Activated CD8-positive, alpha-beta T cell treated with anti-CD3 and anti-CD28 coated beads for 36 hours (primary cell): ENCODE results near the gene C2orf72. TPM values are rescaled to one million over a fixed set of nuclear protein-coding genes. Genes with fewer than 3 reads are reported as not detected.
"Not testable (repeated sequence)": the region's sequence is repeated elsewhere in the genome, so short reads cannot be mapped to it uniquely, and the experiment has no call there.

ENCODE experiments used
- ATAC-seq: fragments of 200-7000 bp; cut with Tn5 transposase; one replicate; pipeline ENCODE4 v1.10.0; 2021; ENCODE audit warnings: mild to moderate bottlenecking, moderate library complexity
- CTCF ChIA-PET: fragments of 350-600 bp; sonication (Branson Sonifier 250); formaldehyde crosslinking; loops from one replicate; lab custom pipeline; 2021; ENCODE audit warnings: antibody characterized with exemption; lab: Charles Lee
- POLR2A ChIA-PET: fragments of 350-600 bp; sonication (Branson Sonifier 250); formaldehyde crosslinking; loops from one replicate; lab custom pipeline; 2021; ENCODE audit warnings: antibody characterized with exemption; lab: Charles Lee
- DNase-seq: peaks from one replicate; pipeline ENCODE4 v3.0.0-alpha.2; 2020
- H3K27ac Mint-ChIP-seq: one replicate; pipeline ENCODE4 v1.8.0; 2021; ENCODE audit warnings: mild to moderate bottlenecking, mixed read lengths
- H3K27me3 Mint-ChIP-seq: one replicate; pipeline ENCODE4 v1.8.0; 2021; ENCODE audit warnings: mixed read lengths
- H3K36me3 Mint-ChIP-seq: one replicate; pipeline ENCODE4 v1.8.0; 2021; ENCODE audit warnings: low read depth, mixed read lengths
- H3K4me1 Mint-ChIP-seq: one replicate; pipeline ENCODE4 v1.8.0; 2021; ENCODE audit warnings: low read depth, mixed read lengths
- H3K4me3 Mint-ChIP-seq: one replicate; pipeline ENCODE4 v1.8.0; 2021; ENCODE audit warnings: mild to moderate bottlenecking, moderate library complexity, mixed read lengths
- H3K9me3 Mint-ChIP-seq: one replicate; pipeline ENCODE4 v1.8.0; 2021; ENCODE audit warnings: mixed read lengths
- CTCF ChIP-seq: fragments of 200-600 bp; IDR thresholded peaks from one replicate; pipeline ENCODE4 v1.8.0; 2022; ENCODE audit warnings: antibody characterized with exemption, mild to moderate bottlenecking
- intact Hi-C: fragments of 100-400 bp; cut with micrococcal nuclease; formaldehyde crosslinking; loops from one replicate; pipeline ENCODE4 v1.10.0; 2022
- total RNA-seq, 2 experiments: library from RNA; stranded (reverse); gene quantifications; one replicate each; pipeline ENCODE4 v1.2.3, GENCODE V29; 2021

C2orf72 gene
- total RNA-seq, 2 experiments from 2014 or later, result 2.6 to 5.1 TPM

- no peak for TF ChIP-seq CTCF
- ATAC-seq, result no peak
- H3K4me1 Mint-ChIP-seq, result no peaks in the 10 kb centered on the region
- DNase-seq, result no peak
- H3K27ac Mint-ChIP-seq, result no peak overlapping the region
- no peak overlapping the region for H3K4me3 Mint-ChIP-seq
- CTCF ChIA-PET, result interaction anchor here (0.9 to 2.0 kb wide), 6 partner anchors 10 to 192 kb away, joined by 4 to 9 read pairs (median 6); no protein-coding TSS in a partner anchor
- H3K9me3 Mint-ChIP-seq, result no peaks in the 10 kb centered on the region
- no peaks in the 10 kb centered on the region for H3K36me3 Mint-ChIP-seq
- H3K27me3 Mint-ChIP-seq, result peaks cover 8% of the 10 kb centered on the region
- POLR2A ChIA-PET, result interaction anchor here (0.9 to 2.0 kb wide), 2 partner anchors 8 to 29 kb away, joined by 4 read pairs; no protein-coding TSS in a partner anchor
- intact Hi-C loops, result no loop called here
These were observed 20.6 kb upstream of the C2orf72 start for GRCh38 chr2:231016566-231017230.

GRCh38 chr2:231017231-231017598 lies 20.1 kb upstream of the C2orf72 start:
- intact Hi-C loops, result no loop called here
- Mint-ChIP-seq H3K4me1 (no peaks in the 10 kb centered on the region), H3K4me3 (no peak overlapping the region), H3K27ac (no peak overlapping the region), H3K9me3 (no peaks in the 10 kb centered on the region), H3K27me3 (peaks cover 8% of the 10 kb centered on the region), H3K36me3 (no peaks in the 10 kb centered on the region)
- DNase-seq (peak; percentile 26), ATAC-seq (peak; percentile 24)
- CTCF ChIA-PET, result interaction anchor here (1.3 to 1.9 kb wide), 4 partner anchors 30 to 193 kb away, joined by 4 to 9 read pairs (median 6); no protein-coding TSS in a partner anchor
- no peak for TF ChIP-seq CTCF
- POLR2A ChIA-PET, result interaction anchor here (0.8 to 2.0 kb wide), 3 partner anchors 9 to 399 kb away, joined by 3 to 4 read pairs (median 4); no protein-coding TSS in a partner anchor

DNA sequence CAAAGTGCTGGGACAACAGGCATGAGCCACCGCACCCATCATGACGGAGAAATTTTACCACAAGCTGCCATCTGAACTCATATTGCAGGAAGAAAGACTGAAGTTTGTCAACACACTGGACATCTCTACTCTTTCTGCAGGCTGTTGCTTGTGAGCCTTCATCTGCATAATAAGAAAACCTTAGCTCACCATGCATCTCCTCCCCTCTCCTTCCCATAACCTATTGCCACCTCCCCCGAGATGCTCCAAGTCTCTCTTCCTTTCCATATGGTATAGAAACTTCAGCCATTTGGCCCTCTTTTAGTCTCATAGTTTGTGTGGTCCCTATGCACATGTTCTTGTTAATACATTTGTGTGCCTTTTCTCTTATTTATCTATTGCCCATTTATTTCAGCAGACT lies 19.1 kb upstream of the C2orf72 start:
- intact Hi-C loops, result no loop called here
- CTCF ChIA-PET, result interaction anchor here (0.9 to 1.9 kb wide), 2 partner anchors 35 to 113 kb away, joined by 3 to 9 read pairs; no protein-coding TSS in a partner anchor

DNA sequence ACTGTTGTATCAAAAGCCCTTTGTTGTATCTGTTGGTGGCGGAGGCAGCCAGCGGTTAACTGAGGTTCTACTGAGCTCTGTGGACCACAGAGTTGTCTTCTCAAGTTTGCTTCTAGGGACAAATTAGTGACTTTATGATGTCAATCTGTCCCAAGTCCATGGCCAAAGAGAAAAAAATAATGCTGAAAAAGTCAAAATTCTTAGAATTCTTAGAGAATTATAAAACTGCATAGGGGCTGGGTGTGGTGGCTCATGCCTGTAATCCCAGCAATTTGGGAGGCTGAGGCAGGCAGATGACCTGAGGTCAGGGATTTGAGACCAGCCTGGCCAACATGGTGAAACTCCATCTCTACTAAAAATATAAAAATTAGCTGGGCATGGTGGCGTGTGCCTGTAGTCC lies 12.3 kb upstream of the C2orf72 start:
- CTCF ChIA-PET, DNase-seq, H3K4me3 Mint-ChIP-seq, POLR2A ChIA-PET, H3K27me3 Mint-ChIP-seq, ATAC-seq, H3K4me1 Mint-ChIP-seq, H3K36me3 Mint-ChIP-seq, H3K27ac Mint-ChIP-seq, H3K9me3 Mint-ChIP-seq, intact Hi-C loops: not testable (repeated sequence)

More for the DNA sequence above, 19.1 kb upstream of the C2orf72 start:
- H3K4me3 Mint-ChIP-seq, result no peak overlapping the region
- no peak overlapping the region for H3K27ac Mint-ChIP-seq
- H3K27me3 Mint-ChIP-seq, result peaks cover 5% of the 10 kb centered on the region
- DNase-seq (no peak), ATAC-seq (no peak)
- no peak for TF ChIP-seq CTCF
- POLR2A ChIA-PET, result interaction anchor here (0.8 kb wide), 1 partner anchor 398 kb away, joined by 3 read pairs; no protein-coding TSS in a partner anchor
- no peaks in the 10 kb centered on the region for H3K36me3 Mint-ChIP-seq
- H3K4me1 Mint-ChIP-seq, result no peaks in the 10 kb centered on the region
- no peaks in the 10 kb centered on the region for H3K9me3 Mint-ChIP-seq

- ChIA-PET CTCF (interaction anchor here (1.5 kb wide), 1 partner anchor 14 kb away, joined by 3 read pairs; no protein-coding TSS in a partner anchor), POLR2A (no interaction called here)
- no peaks in the 10 kb centered on the region for H3K4me1 Mint-ChIP-seq
- H3K27me3 Mint-ChIP-seq, result peaks cover 4% of the 10 kb centered on the region
- no peak overlapping the region for H3K27ac Mint-ChIP-seq
- no peaks in the 10 kb centered on the region for H3K9me3 Mint-ChIP-seq
- ATAC-seq, result no peak
- TF ChIP-seq CTCF, result no peak
- intact Hi-C loops, result no loop called here
- no peaks in the 10 kb centered on the region for H3K36me3 Mint-ChIP-seq
- H3K4me3 Mint-ChIP-seq, result no peak overlapping the region
- no peak for DNase-seq
These were observed 8.4 kb upstream of the C2orf72 start for GRCh38 chr2:231028889-231029288.
